ENCODE data around the gene ANKMY1.
"Not testable (repeated sequence)": the region's sequence is repeated elsewhere in the genome, so short reads cannot be mapped to it uniquely, and the experiment has no call there.

Gene ANKMY1

DNA sequence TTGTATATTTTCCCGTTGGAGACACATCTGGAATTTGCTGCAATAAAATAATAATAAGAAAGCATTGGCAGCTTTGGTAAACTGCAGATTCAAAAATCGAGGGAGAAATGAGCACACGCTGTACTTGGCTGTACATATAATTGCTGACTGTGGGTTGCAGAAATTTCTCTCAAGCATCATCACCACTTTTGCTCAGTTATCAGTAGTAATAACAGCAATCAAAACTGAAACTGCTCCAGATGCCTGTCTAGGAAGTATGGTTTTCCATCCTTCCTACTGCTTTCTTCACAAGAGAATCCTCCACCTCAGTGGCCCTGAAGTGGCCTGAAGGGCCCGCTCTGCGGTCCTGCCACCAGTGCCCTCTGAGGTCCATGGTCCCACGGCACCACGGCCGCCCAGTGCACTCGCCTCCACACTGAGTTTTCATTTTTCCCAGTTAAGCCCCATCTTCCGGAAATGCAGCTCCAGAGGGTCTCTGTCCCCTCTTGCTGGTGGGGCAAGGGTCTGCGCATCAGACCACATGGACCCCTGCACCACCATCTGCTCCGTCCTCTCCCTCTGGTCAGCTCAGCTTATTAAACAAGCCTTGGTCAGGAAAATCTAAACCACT lies 6.3 kb upstream of the ANKMY1 start:
- no peak overlapping the region for H3K4me3 ChIP-seq (ENCODE audit: control insufficient read depth, low read depth, low read length)
- no peak for DNase-seq (ENCODE audit: low read depth)
- TF ChIP-seq, protein P1, sequence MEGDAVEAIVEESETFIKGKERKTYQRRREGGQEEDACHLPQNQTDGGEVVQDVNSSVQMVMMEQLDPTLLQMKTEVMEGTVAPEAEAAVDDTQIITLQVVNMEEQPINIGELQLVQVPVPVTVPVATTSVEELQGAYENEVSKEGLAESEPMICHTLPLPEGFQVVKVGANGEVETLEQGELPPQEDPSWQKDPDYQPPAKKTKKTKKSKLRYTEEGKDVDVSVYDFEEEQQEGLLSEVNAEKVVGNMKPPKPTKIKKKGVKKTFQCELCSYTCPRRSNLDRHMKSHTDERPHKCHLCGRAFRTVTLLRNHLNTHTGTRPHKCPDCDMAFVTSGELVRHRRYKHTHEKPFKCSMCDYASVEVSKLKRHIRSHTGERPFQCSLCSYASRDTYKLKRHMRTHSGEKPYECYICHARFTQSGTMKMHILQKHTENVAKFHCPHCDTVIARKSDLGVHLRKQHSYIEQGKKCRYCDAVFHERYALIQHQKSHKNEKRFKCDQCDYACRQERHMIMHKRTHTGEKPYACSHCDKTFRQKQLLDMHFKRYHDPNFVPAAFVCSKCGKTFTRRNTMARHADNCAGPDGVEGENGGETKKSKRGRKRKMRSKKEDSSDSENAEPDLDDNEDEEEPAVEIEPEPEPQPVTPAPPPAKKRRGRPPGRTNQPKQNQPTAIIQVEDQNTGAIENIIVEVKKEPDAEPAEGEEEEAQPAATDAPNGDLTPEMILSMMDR (IDR thresholded peaks at IDR 0.05; ENCODE audit: control insufficient read depth, insufficient read depth, low read depth, low read length, missing control alignments), result no peak

DNA sequence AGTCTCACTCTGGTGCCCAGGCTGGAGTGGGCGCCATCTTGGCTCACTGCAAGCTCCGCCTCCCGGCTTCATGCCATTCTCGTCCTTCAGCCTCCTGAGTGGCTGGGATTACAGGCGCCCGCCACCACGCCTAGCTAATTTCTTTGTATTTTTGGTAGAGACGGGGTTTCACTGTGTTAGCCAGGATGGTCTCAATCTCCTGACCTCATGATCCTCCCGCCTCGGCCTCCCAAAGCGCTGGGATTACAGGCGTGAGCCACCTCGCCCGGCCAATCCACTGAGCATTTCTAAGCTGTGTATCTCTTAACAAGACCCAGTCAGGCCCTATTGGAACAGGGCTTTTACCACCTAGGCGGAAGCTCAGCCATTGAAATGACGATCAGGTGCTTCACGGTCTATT lies 5.4 kb upstream of the ANKMY1 start:
- H3K4me3 ChIP-seq (ENCODE audit: control insufficient read depth, low read depth, low read length); DNase-seq (ENCODE audit: low read depth): not testable (repeated sequence)

DNA sequence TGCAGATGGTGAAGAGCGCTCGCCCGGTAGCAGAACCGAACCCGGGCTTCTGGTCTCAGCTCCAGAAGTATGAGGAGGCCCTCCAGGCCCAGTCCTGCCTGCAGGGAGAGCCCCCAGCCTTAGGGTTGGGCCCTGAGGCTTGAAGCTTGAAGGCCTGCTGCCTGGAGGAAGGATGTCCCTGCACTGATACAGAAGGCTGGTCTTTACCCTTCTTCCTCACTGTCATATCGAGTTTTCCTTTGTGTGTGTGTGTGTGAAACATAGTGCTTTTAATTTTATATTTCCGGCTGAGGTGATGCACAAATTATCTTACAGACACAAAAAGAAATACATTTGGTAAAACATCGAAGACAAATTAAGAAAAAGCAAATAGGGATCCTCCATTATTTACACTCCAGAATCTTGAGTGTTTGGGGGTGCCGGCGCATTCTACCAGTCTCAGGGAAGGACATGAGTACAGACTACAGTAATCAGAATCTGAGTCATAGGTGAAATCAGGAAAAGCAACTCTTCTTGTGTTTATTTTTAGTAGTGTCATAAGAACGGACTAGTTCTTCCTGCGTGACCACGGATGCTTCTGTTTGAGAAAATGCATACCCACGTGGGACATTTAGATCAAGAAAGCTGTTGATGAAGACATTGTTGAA lies 3.7 kb upstream of the ANKMY1 start:
- TF ChIP-seq, protein P1 (IDR thresholded peaks at IDR 0.05; ENCODE audit: control insufficient read depth, insufficient read depth, low read depth, low read length, missing control alignments), result no peak
- H3K4me3 ChIP-seq (ENCODE audit: control insufficient read depth, low read depth, low read length), result peak overlapping the region; percentile 48
- peak; percentile 54 for DNase-seq (ENCODE audit: low read depth)

DNA sequence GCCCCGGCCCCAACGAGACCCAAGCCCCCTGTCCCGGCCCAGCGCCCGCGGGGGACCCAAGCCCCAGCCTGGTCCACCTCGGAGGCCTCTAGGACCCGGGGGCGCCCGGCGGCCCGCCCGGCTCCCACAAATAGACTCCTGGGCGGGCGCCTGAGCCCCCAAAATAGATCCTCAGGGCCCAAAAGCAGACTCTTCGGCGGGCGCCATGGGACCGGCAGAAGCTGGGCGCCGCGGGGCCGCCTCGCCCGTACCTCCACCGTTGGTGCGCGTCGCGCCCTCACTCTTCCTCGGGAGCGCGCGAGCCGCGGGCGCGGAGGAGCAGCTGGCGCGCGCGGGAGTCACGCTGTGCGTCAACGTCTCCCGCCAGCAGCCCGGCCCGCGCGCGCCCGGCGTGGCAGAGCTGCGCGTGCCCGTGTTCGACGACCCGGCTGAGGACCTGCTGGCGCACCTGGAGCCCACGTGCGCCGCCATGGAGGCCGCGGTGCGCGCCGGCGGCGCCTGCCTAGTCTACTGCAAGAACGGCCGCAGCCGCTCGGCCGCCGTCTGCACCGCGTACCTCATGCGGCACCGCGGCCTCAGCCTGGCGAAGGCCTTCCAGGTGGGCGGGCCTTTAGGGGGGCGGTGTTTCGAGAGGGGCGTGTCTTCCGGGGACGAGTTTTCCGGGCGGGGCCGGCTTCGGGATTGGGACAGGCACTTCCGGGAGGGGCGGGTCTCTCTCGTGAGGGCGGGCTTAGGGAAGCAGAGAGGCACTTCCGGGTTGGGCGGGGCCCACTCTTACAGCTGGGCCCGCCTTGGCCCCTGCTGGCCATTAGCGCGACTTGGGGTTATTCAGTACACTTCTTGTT lies 2.9 kb upstream of the ANKMY1 start:
- peak overlapping the region; percentile 63 for H3K4me3 ChIP-seq (ENCODE audit: control insufficient read depth, low read depth, low read length)
- TF ChIP-seq, protein P1 (IDR thresholded peaks at IDR 0.05; ENCODE audit: control insufficient read depth, insufficient read depth, low read depth, low read length, missing control alignments), result peak; percentile 29

DNA sequence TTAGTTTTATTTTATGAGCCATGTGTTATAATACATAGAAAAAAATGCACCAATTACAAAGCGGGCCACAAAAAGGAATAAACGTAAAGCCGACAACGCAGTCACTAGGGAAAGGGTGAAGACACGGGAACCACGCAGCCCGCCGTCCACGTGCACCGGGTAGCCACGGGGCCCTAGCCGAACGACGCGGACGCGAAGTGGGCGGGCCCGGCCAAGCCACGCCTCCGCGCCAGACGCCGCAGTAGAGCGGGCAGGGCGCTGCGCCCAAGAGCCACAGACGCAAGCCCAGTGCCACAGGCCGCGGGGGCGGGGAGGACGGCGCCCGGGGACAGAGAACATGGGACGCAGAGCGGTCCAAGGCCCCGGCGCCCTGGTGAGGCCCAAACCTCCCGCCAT lies 2.3 kb upstream of the ANKMY1 start, which contains the start of gene DUSP28:
Gene DUSP28 (plus strand): TSS at position 274 of the 396 bp plus-strand sequence. CDS start 328 bp downstream, outside the sequence.
- TF ChIP-seq, protein P1 (IDR thresholded peaks at IDR 0.05; ENCODE audit: control insufficient read depth, insufficient read depth, low read depth, low read length, missing control alignments), result no peak
- DNase-seq (ENCODE audit: low read depth), result peak; percentile 16
- peak within 1 kb of the TSS; percentile 63 for H3K4me3 ChIP-seq (ENCODE audit: control insufficient read depth, low read depth, low read length)

More for the DNA sequence above, 2.9 kb upstream of the ANKMY1 start:
- peak; percentile 86 for DNase-seq (ENCODE audit: low read depth)

DNA sequence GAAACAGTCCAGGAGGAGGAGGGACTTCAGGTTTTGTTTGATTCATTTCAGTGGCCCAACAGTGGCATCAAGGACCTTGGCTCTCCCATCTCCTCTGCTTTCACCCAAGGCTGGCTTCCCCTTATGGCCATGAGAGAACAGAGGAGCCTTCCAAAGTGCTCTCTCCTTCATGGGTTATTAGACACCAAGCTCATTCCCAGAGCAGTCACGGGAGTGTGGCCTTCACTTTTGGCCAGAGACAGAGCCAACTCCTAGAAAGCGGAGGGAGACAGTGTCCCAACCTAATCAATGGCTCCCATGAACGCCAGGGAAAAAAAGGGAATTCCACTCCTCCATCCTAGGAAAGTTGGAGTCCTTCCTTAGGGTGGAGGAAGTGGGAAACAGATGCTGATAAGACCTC lies 1.5 kb upstream of the ANKMY1 start:
- H3K4me3 ChIP-seq (ENCODE audit: control insufficient read depth, low read depth, low read length), result no peak overlapping the region
- no peak for DNase-seq (ENCODE audit: low read depth)
- TF ChIP-seq, protein P1 (IDR thresholded peaks at IDR 0.05; ENCODE audit: control insufficient read depth, insufficient read depth, low read depth, low read length, missing control alignments), result no peak

Measured in AG09309 (cell line).